SHP77 treated with DMSO at 0.1 percent for 48 hours (cell line): ENCODE measurements around the gene SULT1A3.
"Not testable (repeated sequence)": the region's sequence is repeated elsewhere in the genome, so short reads cannot be mapped to it uniquely, and the experiment has no call there.

Experiments
- DNase-seq: peaks from one replicate; lab custom pipeline; 2025; lab: John Stamatoyannopoulos, UW

The SULT1A3 gene

GRCh38 chr16:30199049-30199448 is at the start of gene SULT1A3:
Gene SULT1A3 (plus strand): TSS chr16:30199255. CDS start chr16:30200729, 1,474 bp downstream.
- not testable (repeated sequence) for DNase-seq

DNA sequence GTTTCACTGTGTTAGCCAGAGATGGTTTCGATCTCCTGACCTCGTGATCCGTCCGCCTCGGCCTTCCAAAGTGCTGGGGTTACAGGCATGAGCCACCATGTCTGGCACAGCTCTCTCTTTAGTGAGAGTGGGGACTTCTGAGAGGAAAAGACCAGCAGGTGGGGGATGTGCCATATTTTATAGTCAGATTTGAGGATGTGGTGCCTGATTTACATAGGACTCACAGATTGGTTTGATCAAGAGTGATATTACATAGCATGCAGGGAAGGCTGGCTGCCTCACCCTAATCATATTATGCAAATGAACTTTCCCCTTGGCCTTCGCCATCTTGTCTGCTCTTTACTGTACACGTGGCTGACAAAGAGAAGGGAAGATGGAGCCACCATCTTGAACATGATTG is 48.0 kb upstream of the SULT1A3 start:
- DNase-seq, result no peak

GRCh38 chr16:30152517-30152916 is 46.5 kb upstream of the SULT1A3 start:
- no peak for DNase-seq

GRCh38 chr16:30155188-30155587 is 43.9 kb upstream of the SULT1A3 start:
- no peak for DNase-seq

DNA sequence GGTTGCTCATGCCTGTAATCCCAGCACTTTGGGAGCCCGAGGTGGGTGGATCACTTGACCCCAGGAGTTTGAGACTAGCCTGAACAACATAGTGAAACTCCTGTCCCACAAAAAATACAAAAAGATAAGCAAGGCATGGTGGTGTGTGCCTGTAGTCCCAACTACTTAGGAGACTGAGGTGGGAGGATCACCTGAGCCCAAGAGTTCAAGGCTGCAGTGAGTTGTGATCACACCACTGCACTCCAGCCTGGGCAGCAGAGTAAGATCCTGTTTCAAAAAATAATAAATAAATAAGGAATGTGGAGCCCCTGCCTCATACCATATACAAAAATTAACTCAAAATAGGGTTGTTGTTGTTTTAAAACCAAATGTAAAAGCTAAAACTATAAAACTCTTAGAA is 41.8 kb upstream of the SULT1A3 start:
- DNase-seq, result no peak

- DNase-seq, result no peak
Measured at GRCh38 chr16:30163538-30163937, 35.5 kb upstream of the SULT1A3 start.

DNA sequence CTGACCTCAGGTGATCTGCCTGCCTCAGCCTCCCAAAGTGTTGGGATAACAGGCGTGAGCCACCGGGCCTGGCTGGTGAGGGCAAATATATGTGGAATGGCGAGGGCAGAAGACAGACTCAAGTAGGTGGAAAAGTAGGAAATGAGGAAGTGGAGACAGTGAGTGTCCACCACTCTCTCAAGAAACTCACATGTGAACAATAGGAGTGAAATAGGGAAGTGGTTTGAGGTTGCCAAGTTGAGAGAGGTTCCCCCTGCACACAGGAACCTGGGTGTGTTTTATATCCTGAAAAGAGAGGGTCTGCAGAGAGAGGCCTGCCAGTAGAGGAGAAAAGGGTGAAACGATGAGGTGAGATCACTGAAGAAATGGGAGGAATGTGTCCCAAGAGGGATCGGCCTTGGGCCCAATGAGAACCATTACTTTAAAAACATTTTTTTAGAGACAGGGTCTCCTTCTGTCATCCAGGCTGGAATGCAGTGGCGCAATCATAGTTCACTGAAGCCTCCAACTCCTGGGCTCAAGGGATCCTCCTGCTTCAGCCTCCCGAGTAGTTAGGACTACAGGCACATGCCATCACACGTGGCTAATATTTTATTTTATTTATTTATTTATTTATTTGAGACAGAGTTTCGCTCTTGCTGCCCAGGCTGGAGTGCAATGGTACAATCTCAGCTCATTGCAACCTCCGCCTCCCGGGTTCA is 32.7 kb upstream of the SULT1A3 start:
- DNase-seq, result no peak

DNA sequence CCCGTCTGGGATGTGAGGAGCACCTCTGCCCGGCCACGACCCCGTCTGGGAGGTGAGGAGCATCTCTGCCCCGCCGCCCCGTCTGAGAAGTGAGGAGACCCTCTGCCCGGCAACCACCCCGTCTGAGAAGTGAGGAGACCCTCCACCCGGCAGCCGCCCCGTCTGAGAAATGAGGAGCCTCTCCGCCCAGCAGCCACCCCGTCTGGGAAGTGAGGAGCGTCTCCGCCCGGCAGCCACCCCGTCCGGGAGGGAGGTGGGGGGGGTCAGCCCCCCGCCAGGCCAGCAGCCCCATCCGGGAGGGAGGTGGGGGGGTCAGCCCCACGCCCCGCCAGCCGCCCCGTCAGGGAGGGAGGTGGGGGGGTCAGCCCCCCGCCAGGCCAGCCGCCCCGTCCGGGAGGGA is 30.3 kb upstream of the SULT1A3 start:
- DNase-seq, result not testable (repeated sequence)

GRCh38 chr16:30169416-30169815 is 29.6 kb upstream of the SULT1A3 start:
- not testable (repeated sequence) for DNase-seq

GRCh38 chr16:30170145-30170544 is 28.9 kb upstream of the SULT1A3 start:
- not testable (repeated sequence) for DNase-seq

DNA sequence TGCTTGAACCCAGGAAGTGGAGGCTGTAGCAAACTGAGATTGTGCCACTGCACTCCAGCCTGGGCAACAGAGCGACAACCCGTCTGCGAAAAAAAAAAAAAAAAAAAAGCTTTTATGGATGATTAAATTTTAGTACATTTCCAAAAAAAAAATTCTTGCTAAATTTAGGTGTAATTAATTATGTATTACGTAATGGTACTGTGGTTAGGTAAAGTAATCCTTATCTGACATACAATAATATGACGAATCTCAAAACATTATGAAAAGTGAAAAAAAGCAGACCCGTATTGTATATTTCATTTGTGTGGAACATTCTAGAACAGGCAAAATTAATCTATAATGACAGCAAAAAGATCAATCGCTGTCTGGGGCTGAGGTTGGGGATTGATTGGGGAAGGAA is 26.0 kb upstream of the SULT1A3 start:
- DNase-seq, result no peak

- not testable (repeated sequence) for DNase-seq
Measured at GRCh38 chr16:30176876-30177275, 22.2 kb upstream of the SULT1A3 start.

GRCh38 chr16:30179195-30179594 is 19.9 kb upstream of the SULT1A3 start:
- DNase-seq, result no peak

DNA sequence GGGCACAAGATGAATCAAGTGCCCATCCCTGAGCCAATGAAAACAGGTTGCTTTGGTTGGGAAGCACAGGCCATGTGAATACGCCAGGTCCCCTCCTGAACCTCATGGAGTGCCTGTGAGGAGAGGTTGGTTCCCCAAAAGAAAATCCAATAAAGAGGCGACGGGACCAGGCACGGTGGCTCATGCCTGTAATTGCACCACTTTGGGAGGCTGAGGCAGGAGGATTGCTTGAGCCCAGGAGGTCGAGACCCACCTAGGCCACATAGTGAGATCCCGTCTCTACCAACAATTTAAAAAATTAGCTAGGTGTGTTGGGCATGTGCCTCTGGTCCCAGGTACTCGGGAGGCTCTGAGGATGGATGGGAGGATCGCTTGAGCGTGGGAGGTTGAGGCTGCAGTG is 19.1 kb upstream of the SULT1A3 start:
- no peak for DNase-seq

DNA sequence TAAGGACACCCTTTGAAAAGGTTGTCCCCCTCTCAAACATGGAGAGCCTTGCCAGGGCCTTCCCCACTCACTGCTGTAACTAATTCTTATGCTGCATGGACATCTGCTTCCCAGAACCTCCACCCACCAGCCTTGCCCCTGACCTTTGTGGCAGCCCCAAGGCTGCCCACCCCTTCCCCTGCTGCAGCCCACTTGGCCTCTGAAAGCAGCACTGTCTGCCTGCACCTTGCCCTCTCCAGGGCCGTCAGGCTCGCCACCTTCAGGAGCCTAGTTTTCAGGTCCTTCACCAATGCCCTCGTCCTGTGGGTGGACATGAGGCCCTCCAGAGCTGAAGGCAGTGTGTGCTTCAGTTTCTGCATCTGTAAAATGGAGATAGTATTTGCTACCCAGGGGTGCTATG is 18.3 kb upstream of the SULT1A3 start:
- no peak for DNase-seq

DNA sequence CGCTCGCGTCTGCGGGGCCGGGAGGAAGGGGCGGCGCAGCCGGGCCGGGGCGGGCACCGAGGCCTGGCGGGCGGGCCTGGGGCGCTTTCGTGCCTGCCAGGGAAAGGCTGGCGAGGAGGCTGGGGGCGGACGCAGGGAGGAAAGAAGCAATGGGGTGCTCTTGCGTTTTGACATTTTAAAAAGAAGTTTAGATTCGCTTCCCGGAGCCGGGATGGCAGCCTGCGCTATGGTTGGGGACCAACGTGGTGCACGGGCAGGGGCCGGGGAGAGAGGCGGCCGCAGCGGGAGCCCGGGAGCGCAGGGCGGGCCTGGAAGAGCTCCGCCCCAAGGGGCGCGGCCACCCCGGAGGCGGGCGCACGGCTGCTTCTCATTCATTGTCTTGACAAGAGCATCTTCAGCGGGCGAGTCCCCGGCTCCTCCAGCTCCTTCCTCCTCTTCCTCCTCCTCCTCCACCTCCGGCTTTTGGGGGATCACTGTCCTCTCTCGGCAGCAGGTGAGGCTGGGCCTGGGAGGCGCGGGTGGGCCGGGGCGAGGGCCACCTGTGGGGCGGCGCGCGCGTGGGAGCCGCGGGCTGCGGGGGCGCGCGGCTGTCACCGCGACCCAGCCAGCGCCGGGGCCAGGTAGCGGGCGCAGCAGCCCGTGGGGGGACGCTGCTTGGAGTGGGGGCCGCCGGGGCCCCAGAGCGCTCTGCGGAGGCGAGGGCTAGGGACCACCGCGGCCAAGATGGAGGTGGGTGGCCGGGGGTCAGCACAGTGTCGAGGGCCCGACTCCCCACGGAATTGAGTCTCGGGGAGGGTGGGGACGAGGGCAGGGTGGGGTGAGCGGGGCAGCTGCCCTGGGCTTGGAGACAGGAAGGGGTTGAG is 15.6 kb upstream of the SULT1A3 start, which contains the start of gene CORO1A:
TSS of gene CORO1A (plus strand) at position 370 of the 863 bp plus-strand sequence. CDS start 1,608 bp downstream, outside the sequence.
- peak; percentile 55 for DNase-seq

GRCh38 chr16:30184096-30184890 is 14.8 kb upstream of the SULT1A3 start:
- peak; percentile 14 for DNase-seq

DNA sequence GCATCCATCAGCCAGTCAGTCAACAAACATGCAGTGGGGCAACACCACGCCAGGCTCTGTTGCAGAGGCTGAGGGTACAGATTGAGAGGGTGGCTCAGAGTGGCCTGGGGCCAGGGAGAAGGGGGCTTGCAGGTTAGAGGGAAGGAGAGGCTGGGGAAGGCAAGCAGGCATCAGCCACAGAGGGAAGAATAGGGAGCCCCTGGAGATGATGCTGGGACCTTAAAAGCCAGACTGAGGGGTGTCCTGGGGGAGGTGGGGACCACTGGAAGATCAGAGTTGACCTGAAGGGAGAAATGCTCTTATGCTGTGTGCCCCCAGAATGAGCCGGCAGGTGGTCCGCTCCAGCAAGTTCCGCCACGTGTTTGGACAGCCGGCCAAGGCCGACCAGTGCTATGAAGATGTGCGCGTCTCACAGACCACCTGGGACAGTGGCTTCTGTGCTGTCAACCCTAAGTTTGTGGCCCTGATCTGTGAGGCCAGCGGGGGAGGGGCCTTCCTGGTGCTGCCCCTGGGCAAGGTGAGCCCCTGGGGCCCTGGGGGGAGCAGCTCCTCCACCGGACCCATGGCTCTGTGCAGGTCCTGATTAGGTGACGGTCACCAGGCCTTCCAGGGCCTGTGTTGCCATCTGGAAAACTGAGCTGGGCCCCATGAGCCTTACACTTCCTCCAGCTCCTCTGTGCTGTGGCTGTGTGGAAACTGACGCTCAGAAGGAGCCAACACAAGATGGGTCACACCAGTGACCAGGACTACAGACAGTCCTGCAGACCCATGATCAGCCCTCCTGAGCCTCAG is 14.0 kb upstream of the SULT1A3 start:
- DNase-seq, result no peak

DNA sequence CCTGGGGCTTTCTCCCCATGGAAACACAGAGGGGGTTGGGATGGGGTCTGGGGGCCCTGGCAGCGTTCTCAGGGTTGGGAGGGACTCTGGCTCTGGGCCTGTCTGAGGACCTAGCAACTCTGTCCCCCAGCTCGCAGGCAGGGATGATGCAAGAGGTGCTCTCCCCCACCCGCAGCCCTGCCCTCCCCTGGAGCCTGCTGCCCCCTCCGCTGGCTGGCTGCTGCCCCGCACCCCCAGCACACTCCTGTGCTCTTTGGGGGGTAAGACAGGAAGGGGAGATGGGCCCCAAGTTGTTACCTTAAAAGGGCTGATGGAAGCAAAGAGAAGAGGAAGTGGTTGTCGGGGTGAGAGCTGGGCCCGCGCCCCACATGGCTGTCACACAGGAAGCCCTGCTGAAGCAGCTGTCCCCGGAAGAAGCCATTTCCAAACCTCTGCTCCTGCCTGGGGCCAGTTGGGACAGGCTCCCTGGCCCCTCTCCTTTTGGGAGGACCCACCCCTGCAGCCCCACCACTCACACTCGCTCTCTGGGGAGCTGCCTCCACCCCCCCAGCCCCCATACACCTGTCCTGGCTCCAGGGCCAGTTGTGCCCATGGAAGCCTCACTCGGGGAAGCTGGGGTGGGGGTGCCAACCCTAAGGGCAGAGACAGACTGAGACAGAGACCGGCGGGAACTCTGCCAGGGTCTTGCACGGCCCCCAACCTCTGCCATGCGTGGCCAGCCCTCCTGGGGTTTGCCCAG is 13.2 kb upstream of the SULT1A3 start:
- DNase-seq, result no peak

DNA sequence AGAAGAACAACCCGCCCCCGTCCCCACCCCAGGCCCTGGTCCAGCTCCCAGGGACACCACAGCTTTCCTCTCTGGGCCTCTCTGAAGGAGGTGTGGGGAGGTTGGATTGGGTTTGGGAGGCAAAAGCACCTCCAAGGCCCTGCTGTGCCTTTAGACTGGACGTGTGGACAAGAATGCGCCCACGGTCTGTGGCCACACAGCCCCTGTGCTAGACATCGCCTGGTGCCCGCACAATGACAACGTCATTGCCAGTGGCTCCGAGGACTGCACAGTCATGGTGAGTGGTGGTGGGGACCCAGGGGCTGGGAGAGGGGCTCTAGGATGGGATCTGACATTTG is 12.6 kb upstream of the SULT1A3 start:
- no peak for DNase-seq
